LNCAP (cell line): ENCODE data around the gene HSPA5.

Experiments
- CTCF ChIP-seq: fragments of 450-650 bp; IDR thresholded peaks from 2 replicates; pipeline ENCODE4 v1.5.1; 2017; ENCODE audit warnings: mild to moderate bottlenecking

Gene HSPA5

GRCh38 chr9:125241000-125241862, at the start of gene HSPA5:
Gene HSPA5 (minus strand): TSS chr9:125241343. CDS start chr9:125241126, 217 bp downstream.
- TF ChIP-seq CTCF: no peak; the same call in 1 of the 2 replicates

- no peak for TF ChIP-seq CTCF
These were observed 43.7 kb upstream of the HSPA5 start for GRCh38 chr9:125284855-125285254.

GRCh38 chr9:125280945-125281344, 39.8 kb upstream of the HSPA5 start:
- no peak for TF ChIP-seq CTCF

- no peak for TF ChIP-seq CTCF
These were observed 36.3 kb upstream of the HSPA5 start for GRCh38 chr9:125277411-125277810.

- no peak for TF ChIP-seq CTCF
These were observed 35.6 kb upstream of the HSPA5 start for GRCh38 chr9:125276771-125277170.

- no peak for TF ChIP-seq CTCF
These were observed 31.6 kb upstream of the HSPA5 start for GRCh38 chr9:125272697-125273096.

- TF ChIP-seq CTCF: no peak
These were observed 29.9 kb upstream of the HSPA5 start for GRCh38 chr9:125271081-125271480.
